IMR-90 (cell line): ENCODE data around the gene ZNF423. TPM values are rescaled to one million over a fixed set of nuclear protein-coding genes. Genes with fewer than 3 reads are reported as not detected.

ENCODE experiments used
- ATAC-seq: fragments of 200-7000 bp; cut with Tn5 transposase; 2 replicates; pipeline ENCODE4 v1.9.1; 2020; ENCODE audit warnings: low read depth, mild to moderate bottlenecking, moderate library complexity
- BruUV-seq: library from RNA; stranded (reverse); fragments of 400-500 nt; replicated peaks from 2 replicates; lab custom pipeline; 2021; lab: Mats Ljungman, UMichigan
- CTCF ChIA-PET: fragments of 300-600 bp; formaldehyde crosslinking; extraction: SDS; loops from one replicate; lab custom pipeline; 2021; ENCODE audit warnings: antibody characterized with exemption; lab: Yijun Ruan, JAX
- POLR2A ChIA-PET: fragments of 300-600 bp; sonication (Branson Sonifier 250); formaldehyde crosslinking; loops from one replicate; lab custom pipeline; 2022; ENCODE audit warnings: antibody characterized with exemption; ENCODE audit not compliant: unreplicated experiment; lab: Charles Lee
- DNase-seq: peaks from one replicate; pipeline ENCODE4 v3.0.0; 2013
- H2AFZ ChIP-seq: replicated peaks from 2 replicates; pipeline ENCODE3; 2013; ENCODE audit warnings: low read length, mild to moderate bottlenecking; ENCODE audit not compliant: poor library complexity
- H2AK5ac ChIP-seq: 2 replicates; pipeline ENCODE4 v1.6.1; 2013; ENCODE audit warnings: low read depth, low read length, inconsistent platforms
- H2AK9ac ChIP-seq: replicated peaks from 2 replicates; pipeline ENCODE3; 2013; ENCODE audit warnings: mild to moderate bottlenecking, low read depth, low read length, moderate library complexity; ENCODE audit not compliant: poor library complexity
- H2BK120ac ChIP-seq: 2 replicates; pipeline ENCODE4 v1.6.1; 2013; ENCODE audit warnings: low read depth, low read length, inconsistent platforms
- H2BK15ac ChIP-seq: 3 replicates; pipeline ENCODE4 v1.6.1; 2013; ENCODE audit warnings: low read depth, low read length, inconsistent platforms
- H2BK20ac ChIP-seq: 2 replicates; pipeline ENCODE4 v1.6.1; 2013; ENCODE audit warnings: low read depth, mild to moderate bottlenecking, inconsistent platforms, low read length, moderate library complexity
- H2BK5ac ChIP-seq: 2 replicates; pipeline ENCODE4 v1.6.1; 2013; ENCODE audit warnings: mild to moderate bottlenecking, low read depth, low read length, inconsistent platforms; ENCODE audit not compliant: poor library complexity, severe bottlenecking
- H3K14ac ChIP-seq: replicated peaks from 2 replicates; pipeline ENCODE4 v1.6.1; 2013; ENCODE audit warnings: low read depth, low read length, inconsistent platforms
- H3K18ac ChIP-seq: 2 replicates; pipeline ENCODE4 v1.6.1; 2013; ENCODE audit warnings: low read depth, low read length, control low read depth
- H3K23ac ChIP-seq: 2 replicates; pipeline ENCODE4 v1.6.1; 2013; ENCODE audit warnings: low read depth, low read length, inconsistent platforms
- H3K27ac ChIP-seq: 2 replicates; pipeline ENCODE4 v1.5.1; 2013; ENCODE audit warnings: mild to moderate bottlenecking, control low read depth, low read length; ENCODE audit not compliant: insufficient read depth
- H3K27me3 ChIP-seq: 2 replicates; pipeline ENCODE4 v1.6.1; 2013; ENCODE audit warnings: low read length; ENCODE audit not compliant: control insufficient read depth, insufficient read depth
- H3K36me3 ChIP-seq: 2 replicates; pipeline ENCODE4 v1.6.1; 2013; ENCODE audit warnings: low read length, mixed read lengths; ENCODE audit not compliant: control insufficient read depth, insufficient read depth
- H3K4ac ChIP-seq: 2 replicates; pipeline ENCODE4 v1.6.1; 2013; ENCODE audit warnings: low read depth, low read length, inconsistent platforms
- H3K4me1 ChIP-seq: 2 replicates; pipeline ENCODE4 v1.6.1; 2013; ENCODE audit warnings: low read length, mixed read lengths; ENCODE audit not compliant: control insufficient read depth, insufficient read depth
- H3K4me2 ChIP-seq: 2 replicates; pipeline ENCODE4 v1.6.1; 2013; ENCODE audit warnings: low read depth, mild to moderate bottlenecking, control low read depth, low read length, moderate library complexity
- H3K4me3 ChIP-seq: 2 replicates; pipeline ENCODE4 v1.5.1; 2013; ENCODE audit warnings: low read depth, mild to moderate bottlenecking, control low read depth, low read length, moderate library complexity; ENCODE audit not compliant: insufficient read depth
- H3K56ac ChIP-seq: 2 replicates; pipeline ENCODE4 v1.6.1; 2013; ENCODE audit warnings: low read length, inconsistent platforms; ENCODE audit not compliant: insufficient read depth; ENCODE audit errors: extremely low read depth
- H3K79me1 ChIP-seq, 2 experiments: 2 replicates each; pipeline ENCODE4 v1.6.1; 2013; ENCODE audit warnings: low read length in 2 of 2, inconsistent platforms in 1 of 2, low read depth in 1 of 2
- H3K9ac ChIP-seq: 2 replicates; pipeline ENCODE4 v1.6.1; 2013; ENCODE audit warnings: low read depth, low read length, control low read depth
- H3K9me1 ChIP-seq: 2 replicates; pipeline ENCODE4 v1.6.1; 2013; ENCODE audit warnings: low read length, inconsistent platforms; ENCODE audit not compliant: insufficient read depth
- H3K9me3 ChIP-seq: 2 replicates; pipeline ENCODE4 v1.6.1; 2013; ENCODE audit warnings: low read length; ENCODE audit not compliant: control insufficient read depth, insufficient read depth
- H4K20me1 ChIP-seq: 2 replicates; pipeline ENCODE4 v1.6.1; 2013; ENCODE audit warnings: low read length, inconsistent platforms; ENCODE audit not compliant: insufficient read depth
- H4K5ac ChIP-seq: 2 replicates; pipeline ENCODE4 v1.6.1; 2013; ENCODE audit warnings: mild to moderate bottlenecking, low read depth, low read length, control low read depth
- H4K8ac ChIP-seq, 2 experiments: 2 replicates each; pipeline ENCODE4 v1.6.1; 2013; ENCODE audit warnings: low read depth in 2 of 2, low read length in 2 of 2, control low read depth in 1 of 2, inconsistent platforms in 1 of 2
- H4K91ac ChIP-seq: 2 replicates; pipeline ENCODE4 v1.6.1; 2013; ENCODE audit warnings: low read depth, low read length, inconsistent platforms; ENCODE audit not compliant: insufficient read depth
- BHLHE40 ChIP-seq: fragments of 150-350 bp; IDR thresholded peaks from 2 replicates; pipeline ENCODE4 v1.6.1; 2016; ENCODE audit warnings: mild to moderate bottlenecking, low read depth, low read length
- CEBPB ChIP-seq: IDR thresholded peaks from 2 replicates; pipeline ENCODE4 v1.6.1; 2012; ENCODE audit warnings: low read depth, low read length, improper control_type of control experiment
- CHD1 ChIP-seq: IDR thresholded peaks from 2 replicates; pipeline ENCODE4 v1.6.1; 2012; ENCODE audit warnings: low read depth, low read length, improper control_type of control experiment
- CTCF ChIP-seq: conservative IDR thresholded peaks from 2 replicates; pipeline ENCODE4 v1.5.1; 2012; ENCODE audit warnings: mild to moderate bottlenecking, low read depth, low read length, improper control_type of control experiment
- ELK1 ChIP-seq: fragments of 150-350 bp; IDR thresholded peaks from 2 replicates; pipeline ENCODE4 v1.6.1; 2016; ENCODE audit warnings: low read depth, mild to moderate bottlenecking, low read length, moderate library complexity, borderline replicate concordance
- FOS ChIP-seq: fragments of 150-350 bp; IDR thresholded peaks from 2 replicates; pipeline ENCODE4 v1.6.1; 2016; ENCODE audit warnings: low read depth, low read length
- MAFK ChIP-seq: IDR thresholded peaks from 2 replicates; pipeline ENCODE4 v1.6.1; 2012; ENCODE audit warnings: low read depth, low read length, improper control_type of control experiment
- NFE2L2 ChIP-seq: fragments of 150-350 bp; IDR thresholded peaks from 2 replicates; pipeline ENCODE4 v1.6.1; 2016; ENCODE audit warnings: low read depth, mild to moderate bottlenecking, low read length
- POLR2A ChIP-seq: IDR thresholded peaks from 2 replicates; pipeline ENCODE4 v1.6.1; 2012; ENCODE audit warnings: mild to moderate bottlenecking, low read depth, low read length
- RAD21 ChIP-seq: IDR thresholded peaks from 2 replicates; pipeline ENCODE4 v1.6.1; 2012; ENCODE audit warnings: low read length, improper control_type of control experiment
- RCOR1 ChIP-seq: IDR thresholded peaks from 2 replicates; pipeline ENCODE4 v1.6.1; 2012; ENCODE audit warnings: mild to moderate bottlenecking, low read length, improper control_type of control experiment; ENCODE audit not compliant: insufficient replicate concordance
- RFX5 ChIP-seq: IDR thresholded peaks from 2 replicates; pipeline ENCODE4 v1.8.0; 2012; ENCODE audit warnings: low read depth, mild to moderate bottlenecking, low read length, moderate library complexity
- SMC3 ChIP-seq: fragments of 150-350 bp; IDR thresholded peaks from 2 replicates; pipeline ENCODE4 v1.6.1; 2016; ENCODE audit warnings: low read depth, mild to moderate bottlenecking, antibody characterized with exemption, low read length, moderate library complexity
- WGBS, 2 experiments: methylation state at CpG; one replicate each; pipeline versions ENCODE4 v1.1.5 to v1.1.7; 2013; ENCODE audit warnings: missing lambda C conversion rate in 2 of 2; ENCODE audit not compliant: insufficient read length in 1 of 2; ENCODE audit errors: extremely low coverage in 2 of 2; 5-methylcytosine and 5-hydroxymethylcytosine counted together
- dilution Hi-C: fragments of 300-500 bp; cut with HindIII; formaldehyde crosslinking; loops from one replicate; pipeline ENCODE4 v1.14.3; 2018; ENCODE audit warnings: low sequenced_read_pairs; ENCODE audit not compliant: unreplicated experiment
- in situ Hi-C: fragments of 300-500 bp; cut with MboI; formaldehyde crosslinking; loops from 3 replicates; pipeline ENCODE4 v1.14.3; 2019; ENCODE audit warnings: low sequenced_read_pairs, inconsistent platforms, mixed read lengths
- intact Hi-C: fragments of 100-400 bp; cut with micrococcal nuclease; formaldehyde crosslinking; loops from 2 replicates; pipeline ENCODE4 v1.10.0; 2022
- polyA plus RNA-seq, 3 experiments: library from polyadenylated mRNA; depleted of rRNA; stranded (reverse); fragments of >200 nt; gene quantifications; 2 replicates each; pipeline ENCODE4 v1.2.3, GENCODE V29; 2012; ENCODE audit warnings: low replicate concordance in 1 of 3
- total RNA-seq: library from RNA; depleted of rRNA; stranded (reverse); fragments of >200 nt; gene quantifications from 2 replicates; pipeline ENCODE4 v1.2.3, GENCODE V29; 2012

ZNF423 gene
- total and polyA plus RNA-seq, 2 of the 4 experiments (the other 2 are of a cell fraction): under 0.01 to 0.10 TPM

- ChIA-PET CTCF (interaction anchor here (0.5 to 1.0 kb wide), 2 partner anchors 8 to 97 kb away, joined by 3 read pairs; no protein-coding TSS in a partner anchor), POLR2A (no interaction called here)
- Histone ChIP-seq H2BK5ac (no peak overlapping the region), H2AK5ac (no peak overlapping the region), H2AFZ (no peak overlapping the region), H2BK120ac (no peak overlapping the region), H2BK20ac (no peak overlapping the region), H3K9me1 (no peaks in the 10 kb centered on the region), H3K9ac (no peak overlapping the region), H3K27me3 (peaks cover 27% of the 10 kb centered on the region), H2AK9ac (no peak overlapping the region), H4K8ac (no peak overlapping the region), H4K91ac (no peak overlapping the region), H4K20me1 (no peaks in the 10 kb centered on the region), H3K4me1 (no peaks in the 10 kb centered on the region), H3K4me3 (no peak overlapping the region), H3K27ac (no peak overlapping the region), H3K18ac (no peak overlapping the region), H3K4ac (no peak overlapping the region), H3K79me1 (no peaks in the 10 kb centered on the region), H3K14ac (no peak overlapping the region), H3K36me3 (no peaks in the 10 kb centered on the region), H2BK15ac (no peak overlapping the region), H4K5ac (no peak overlapping the region), H3K23ac (no peak overlapping the region), H3K4me2 (no peak overlapping the region), H3K9me3 (no peaks in the 10 kb centered on the region), H3K56ac (no peak overlapping the region)
- in situ Hi-C loops: no loop called here
- BruUV-seq: no TSS peak
- intact Hi-C loops: no loop called here
- ATAC-seq (no peak), DNase-seq (no peak)
- WGBS, 2 experiments: 83% methylated on average over 2 of the region's 11 CpGs; no CpG with 5 or more reads in 1 of the 2 experiments
- dilution Hi-C loops: no loop called here
- no peak for TF ChIP-seq ELK1
- no peak for TF ChIP-seq RCOR1
- TF ChIP-seq NFE2L2: no peak
- TF ChIP-seq MAFK: no peak
- no peak for TF ChIP-seq SMC3
- no peak for TF ChIP-seq RAD21
- no peak for TF ChIP-seq CEBPB
- no peak for TF ChIP-seq FOS
- no peak for TF ChIP-seq CHD1
- TF ChIP-seq CTCF: no peak
- TF ChIP-seq RFX5: no peak
- no peak for TF ChIP-seq BHLHE40
- no peak for TF ChIP-seq POLR2A
Observed at GRCh38 chr16:49585143-49585832, 270.6 kb downstream of the ZNF423 start.
